OCI-M2 (cell line): ENCODE measurements around the gene LRRC36.

Experiments used
- DNase-seq: peaks from one replicate; lab custom pipeline; 2025; ENCODE audit not compliant: unreplicated experiment; lab: John Stamatoyannopoulos, UW

Gene LRRC36

DNA sequence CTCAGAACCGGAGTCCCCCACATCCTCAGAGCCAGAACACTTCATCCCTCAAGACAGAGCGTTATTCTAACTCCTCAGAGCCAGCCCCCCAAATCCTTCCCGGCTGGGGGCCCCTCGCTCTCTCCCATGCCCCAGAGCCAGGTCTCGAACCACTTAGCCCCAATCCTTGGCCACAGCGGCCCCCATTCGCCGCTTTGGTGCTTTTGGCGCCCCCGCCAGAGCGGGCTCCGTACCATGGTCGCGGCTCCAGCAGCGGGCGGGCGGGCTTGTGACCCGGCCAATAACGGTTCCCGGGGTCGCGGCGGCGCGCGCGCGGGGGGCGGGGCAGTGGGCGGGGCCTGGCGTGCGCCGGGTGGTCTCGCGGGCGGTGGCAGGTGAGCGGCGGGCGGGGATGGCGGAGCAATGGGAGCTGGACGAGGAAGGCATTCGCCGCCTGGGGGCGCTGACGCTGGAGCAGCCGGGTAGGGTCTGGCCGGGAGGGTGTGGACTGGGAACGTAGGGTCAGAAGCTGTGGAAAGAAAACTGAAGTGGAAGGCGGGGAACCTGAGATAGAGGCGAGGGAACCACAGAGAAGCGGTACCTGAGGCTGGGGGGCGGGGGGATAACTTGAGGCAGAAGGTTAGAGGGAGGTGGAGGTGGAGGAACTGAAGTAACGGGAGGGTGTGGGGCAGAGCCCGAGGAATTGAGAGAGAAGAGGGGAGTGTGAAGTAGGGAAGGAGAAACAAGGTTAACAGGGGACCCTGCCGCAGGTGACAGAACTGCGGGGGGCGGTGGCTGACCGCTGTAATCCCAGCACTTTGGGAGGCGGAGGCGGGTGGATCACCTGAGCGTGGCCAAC lies at the start of gene LRRC36, which contains the start of gene KCTD19:
TSS of gene LRRC36 (plus strand) at position 344 of the 838 bp plus-strand sequence. CDS start at position 392, 48 bp downstream.
TSS of gene KCTD19 (minus strand) at position 270 of the 838 bp plus-strand sequence. CDS start at position 236, 34 bp downstream.
- no peak for DNase-seq

DNA sequence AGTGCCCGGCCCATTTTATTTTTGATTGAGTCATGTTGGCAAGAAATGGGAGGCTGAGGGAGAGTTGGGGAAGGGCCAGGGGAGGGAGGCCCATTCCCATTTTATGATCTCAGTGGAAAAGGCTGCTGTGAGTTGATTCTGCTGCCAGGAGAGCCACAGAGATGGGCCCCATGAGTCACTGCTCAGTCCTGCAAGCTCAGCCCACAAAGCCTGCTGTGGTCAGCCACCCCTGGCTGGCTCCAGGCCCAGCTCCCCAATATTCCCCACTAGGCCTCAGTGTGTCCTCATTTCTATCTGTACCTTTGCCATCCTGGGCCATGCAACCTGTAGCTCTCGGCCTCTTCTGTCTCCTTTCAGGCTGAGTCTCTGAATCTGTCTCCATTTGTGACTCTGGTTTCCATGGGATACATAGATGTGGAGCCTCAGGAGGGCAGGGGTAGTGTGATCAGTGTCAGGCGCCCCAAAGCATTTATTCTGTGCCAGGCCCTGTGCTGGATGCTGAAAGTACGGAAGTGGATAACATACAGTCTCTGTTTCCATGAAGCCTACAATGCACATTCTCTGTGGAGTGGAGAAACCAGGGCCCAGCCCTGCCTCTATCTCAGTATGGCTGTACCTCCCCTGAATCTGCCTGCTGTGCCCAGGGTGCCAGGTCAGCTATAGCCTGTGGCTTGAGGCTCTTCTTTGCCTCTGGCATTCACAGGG lies 49.2 kb upstream of the LRRC36 start:
- DNase-seq: no peak

- no peak for DNase-seq
These were observed 48.4 kb upstream of the LRRC36 start for GRCh38 chr16:67277999-67278772.

DNA sequence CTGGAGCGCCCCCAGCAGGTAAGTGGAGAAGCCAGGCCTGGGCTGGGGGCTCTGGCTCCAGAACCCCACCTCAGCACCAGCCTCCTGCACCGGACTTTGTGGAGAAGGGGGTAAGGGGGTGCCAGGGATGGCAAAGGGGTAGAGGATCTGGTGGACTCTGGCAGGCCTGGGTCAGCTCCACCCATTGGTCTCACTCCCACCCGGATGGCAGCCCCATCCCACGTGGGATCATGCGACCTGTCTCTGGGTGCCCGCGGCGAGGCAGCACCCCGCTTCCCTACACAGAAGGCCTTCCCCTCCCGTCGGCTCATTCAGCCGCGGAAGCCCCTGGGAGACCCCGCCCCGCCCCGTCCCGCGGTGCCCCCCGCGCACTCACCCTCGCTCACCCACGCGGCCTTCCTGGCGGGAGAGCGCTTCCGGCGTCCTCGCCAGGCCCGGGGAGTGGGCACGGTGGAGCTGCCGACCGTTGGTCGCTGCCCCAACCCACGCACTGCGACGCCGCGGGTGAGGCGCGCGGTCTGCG lies 47.8 kb upstream of the LRRC36 start:
- DNase-seq: no peak

- no peak for DNase-seq
These were observed 47.1 kb upstream of the LRRC36 start, which contains the start of gene PLEKHG4 for GRCh38 chr16:67279296-67280089. Gene PLEKHG4, plus strand, starts transcription at chr16:67279532. Its CDS starts 513 bp downstream, at chr16:67280045.

DNA sequence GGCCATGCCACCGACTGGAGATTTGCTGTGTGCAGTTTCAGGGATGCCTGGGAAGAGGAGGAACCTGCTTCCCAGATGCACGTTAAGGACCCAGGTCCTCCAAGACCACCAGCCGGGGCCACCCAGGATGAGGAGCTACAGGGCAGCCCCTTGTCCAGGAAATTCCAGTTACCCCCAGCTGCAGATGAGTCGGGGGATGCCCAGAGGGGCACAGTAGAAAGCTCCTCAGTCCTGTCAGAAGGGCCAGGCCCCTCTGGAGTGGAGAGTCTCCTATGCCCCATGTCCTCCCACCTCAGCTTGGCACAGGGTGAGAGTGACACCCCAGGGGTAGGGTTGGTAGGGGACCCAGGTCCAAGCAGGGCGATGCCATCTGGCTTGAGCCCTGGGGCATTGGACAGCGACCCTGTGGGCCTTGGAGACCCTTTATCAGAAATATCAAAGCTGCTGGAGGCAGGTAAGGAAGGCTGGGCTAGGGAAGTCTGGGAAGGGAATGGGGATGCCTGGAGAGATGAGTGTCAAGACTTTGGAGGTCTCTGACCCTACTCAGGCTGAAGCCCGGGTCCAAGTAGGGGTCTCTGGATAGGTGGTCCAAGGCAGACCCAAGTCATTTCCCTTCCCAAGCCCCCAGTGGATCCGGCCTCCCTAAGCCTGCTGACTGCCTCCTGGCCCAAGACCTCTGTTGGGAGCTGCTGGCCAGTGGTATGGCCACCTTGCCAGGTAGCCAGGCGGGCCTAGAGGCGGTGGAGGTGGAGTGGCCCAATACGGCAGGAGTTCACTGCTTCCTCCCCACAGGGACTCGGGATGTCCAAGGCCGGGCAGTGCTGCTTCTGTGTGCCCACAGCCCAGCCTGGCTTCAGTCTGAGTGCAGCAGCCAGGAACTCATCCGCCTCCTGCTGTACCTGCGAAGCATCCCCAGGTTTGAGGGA lies 46.3 kb upstream of the LRRC36 start:
- no peak for DNase-seq

- no peak for DNase-seq
These were observed 44.8 kb upstream of the LRRC36 start for GRCh38 chr16:67281536-67282446.

GRCh38 chr16:67282447-67282805 lies 44.2 kb upstream of the LRRC36 start:
- DNase-seq: no peak

DNA sequence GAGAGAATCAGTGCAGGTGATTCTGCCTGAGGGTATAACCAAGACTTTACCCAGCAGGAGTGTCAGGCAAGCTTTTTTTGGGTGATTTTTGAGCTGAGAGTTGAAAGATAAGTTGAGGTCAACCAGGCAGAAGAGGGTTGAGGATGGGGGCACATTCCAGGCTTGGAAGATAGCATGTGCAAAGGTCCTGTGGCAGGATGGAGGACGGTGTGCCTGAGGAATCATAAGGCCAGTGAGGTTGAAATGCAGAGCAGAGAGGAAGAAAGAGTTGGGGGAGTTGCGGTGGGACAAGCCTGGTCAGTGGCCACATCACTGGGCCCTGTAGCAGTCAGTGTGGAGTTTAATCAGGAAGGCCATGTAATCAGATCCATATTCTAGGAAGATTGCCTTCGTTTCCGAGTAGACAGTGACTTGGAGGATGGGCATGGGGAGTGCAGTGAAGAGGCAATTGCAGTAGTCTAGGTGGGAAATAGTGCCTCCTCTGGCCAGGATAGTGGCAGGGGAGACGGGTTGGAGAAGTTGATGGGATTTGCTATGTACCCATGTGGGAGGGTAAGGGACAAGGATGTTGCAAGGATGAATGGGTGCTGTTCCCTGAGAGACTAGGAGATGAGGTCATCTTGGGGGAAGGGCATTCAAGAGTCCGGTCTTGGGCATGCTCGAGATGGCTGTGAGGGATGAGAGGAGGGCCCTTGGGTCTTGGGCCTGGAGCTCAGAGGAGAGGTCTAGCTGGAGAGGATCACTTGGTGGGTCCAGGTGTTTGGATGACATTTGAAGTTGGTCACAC lies 43.4 kb upstream of the LRRC36 start:
- no peak for DNase-seq

DNA sequence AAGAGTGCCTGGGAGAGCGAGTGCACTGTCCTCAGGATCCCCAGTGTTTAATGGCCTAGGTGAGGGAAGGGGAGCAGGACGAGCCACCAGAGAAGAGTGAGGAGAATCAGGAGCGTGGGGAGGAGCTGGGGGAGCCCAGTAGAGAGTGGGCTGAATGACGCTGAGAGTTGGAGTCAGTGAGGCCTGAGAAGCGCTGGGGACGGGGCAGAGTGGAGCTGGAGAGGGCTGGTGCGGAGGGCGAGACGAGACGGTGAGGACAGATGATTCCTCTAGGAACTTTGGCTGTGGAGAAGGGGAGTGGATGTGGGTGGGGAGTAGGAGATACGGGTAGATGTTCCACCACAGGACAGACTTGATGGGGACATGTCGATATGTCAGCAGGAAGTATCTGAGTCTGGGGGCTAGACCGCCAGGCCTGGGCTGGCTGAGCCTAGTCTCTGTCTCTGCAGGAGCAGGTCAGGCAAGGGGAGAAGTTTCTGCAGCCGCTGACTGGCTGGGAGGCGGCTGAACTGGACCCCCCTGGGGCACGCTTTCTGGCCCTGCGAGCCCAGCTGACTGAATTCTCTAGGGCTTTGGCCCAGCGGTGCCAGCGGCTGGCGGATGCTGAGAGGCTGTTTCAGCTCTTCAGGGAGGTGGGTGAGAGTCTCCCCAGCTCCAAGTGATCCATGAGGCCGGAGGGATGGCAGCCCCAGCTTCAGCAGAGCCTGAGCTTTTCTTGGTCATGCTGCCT lies 42.6 kb upstream of the LRRC36 start:
- DNase-seq: no peak

GRCh38 chr16:67284699-67285646 lies 41.6 kb upstream of the LRRC36 start:
- no peak for DNase-seq

DNA sequence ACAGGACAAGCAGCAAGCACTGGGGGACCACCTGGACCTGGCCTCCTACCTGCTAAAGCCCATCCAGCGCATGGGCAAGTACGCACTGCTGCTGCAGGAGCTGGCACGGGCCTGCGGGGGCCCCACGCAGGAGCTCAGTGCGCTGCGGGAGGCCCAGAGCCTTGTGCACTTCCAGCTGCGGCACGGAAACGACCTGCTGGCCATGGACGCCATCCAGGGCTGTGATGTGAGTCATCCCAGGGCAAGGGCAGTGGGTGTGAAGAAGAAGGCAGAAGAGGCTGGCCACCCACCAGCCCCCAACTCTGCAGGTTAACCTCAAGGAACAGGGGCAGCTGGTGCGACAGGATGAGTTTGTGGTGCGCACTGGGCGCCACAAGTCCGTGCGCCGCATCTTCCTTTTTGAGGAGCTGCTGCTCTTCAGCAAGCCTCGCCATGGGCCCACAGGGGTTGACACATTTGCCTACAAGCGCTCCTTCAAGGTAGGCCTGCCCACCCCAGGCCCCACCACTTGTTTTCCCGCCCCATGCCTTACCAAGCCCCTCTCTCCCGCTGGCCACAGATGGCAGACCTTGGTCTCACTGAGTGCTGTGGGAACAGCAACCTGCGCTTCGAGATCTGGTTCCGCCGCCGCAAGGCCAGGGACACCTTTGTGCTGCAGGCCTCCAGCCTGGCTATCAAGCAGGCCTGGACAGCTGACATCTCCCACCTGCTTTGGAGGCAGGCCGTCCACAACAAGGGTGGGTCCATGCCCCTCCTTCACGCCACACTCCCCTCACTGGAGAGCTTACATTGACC lies 40.0 kb upstream of the LRRC36 start:
- DNase-seq: no peak

- DNase-seq: no peak
These were observed 38.7 kb upstream of the LRRC36 start for GRCh38 chr16:67287960-67288359.

GRCh38 chr16:67291461-67291860 lies 35.2 kb upstream of the LRRC36 start:
- no peak for DNase-seq
